ENCODE data around the gene CACNA1D. TPM values are rescaled to one million over a fixed set of nuclear protein-coding genes. Genes with fewer than 3 reads are reported as not detected.

CACNA1D gene
- polyA plus RNA-seq, 1 donor (not counting 4 experiments of a cell fraction or from before 2014, with no cell fraction given), result 0.20 TPM

DNA sequence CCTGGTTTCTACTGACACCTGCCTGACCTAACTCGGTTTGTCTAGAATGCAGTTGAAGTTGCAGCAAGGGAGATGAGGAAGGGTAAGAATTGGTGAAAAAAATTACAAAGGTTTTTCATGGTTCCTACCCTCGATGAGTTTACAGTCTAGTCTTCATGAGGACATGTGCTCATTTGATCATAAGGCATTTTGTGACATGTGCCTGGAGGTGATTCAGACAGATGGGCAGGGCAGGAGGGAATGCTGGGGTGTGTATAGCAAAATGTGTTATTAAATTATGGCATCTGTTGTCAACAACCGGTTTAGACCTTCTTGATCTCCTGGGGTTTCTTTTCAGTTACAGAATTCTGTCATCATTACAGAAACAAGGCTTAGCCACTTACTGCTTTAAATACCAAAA is 101.2 kb downstream of the CACNA1D start:
- Histone ChIP-seq H4K20me1 (ENCODE audit: control insufficient read depth, extremely low read depth, insufficient read depth, low read length) (no peaks in the 10 kb centered on the region), H3K9me1 (ENCODE audit: control insufficient read depth, extremely low read depth, insufficient read depth, low read length) (no peaks in the 10 kb centered on the region), H3K27ac (ENCODE audit: control insufficient read depth, insufficient read depth, low read length) (no peak overlapping the region), H3K4me1 (ENCODE audit: control insufficient read depth, extremely low read depth, insufficient read depth, low read length) (no peaks in the 10 kb centered on the region), H3K4me2 (ENCODE audit: control insufficient read depth, extremely low read depth, insufficient read depth, low read depth, low read length) (no peak overlapping the region), H3K9me3 (ENCODE audit: control insufficient read depth, low read depth, low read length) (no peaks in the 10 kb centered on the region), H3K36me3 (ENCODE audit: control insufficient read depth in 2 of 2, extremely low read depth in 1 of 2, insufficient read depth in 2 of 2, low read length in 2 of 2) (no peaks in the 10 kb centered on the region), H2AFZ (ENCODE audit: control insufficient read depth, low read length) (no peak overlapping the region), H3K9ac (ENCODE audit: control insufficient read depth, extremely low read depth, insufficient read depth, low read length) (no peak overlapping the region), H3K79me2 (ENCODE audit: control insufficient read depth, insufficient read depth, low read length) (no peaks in the 10 kb centered on the region), H3K27me3 (ENCODE audit: control insufficient read depth, extremely low read depth, insufficient read depth, low read length) (no peaks in the 10 kb centered on the region), H3K4me3 (ENCODE audit: control insufficient read depth in 2 of 3, extremely low read depth in 1 of 3, insufficient read depth in 2 of 3, low read depth in 1 of 3, low read length in 3 of 3) (no peak overlapping the region)
- DNase-seq (ENCODE audit: low read depth, low spot score) (no peak), FAIRE-seq (no peak)
- TF ChIP-seq, protein P1, sequence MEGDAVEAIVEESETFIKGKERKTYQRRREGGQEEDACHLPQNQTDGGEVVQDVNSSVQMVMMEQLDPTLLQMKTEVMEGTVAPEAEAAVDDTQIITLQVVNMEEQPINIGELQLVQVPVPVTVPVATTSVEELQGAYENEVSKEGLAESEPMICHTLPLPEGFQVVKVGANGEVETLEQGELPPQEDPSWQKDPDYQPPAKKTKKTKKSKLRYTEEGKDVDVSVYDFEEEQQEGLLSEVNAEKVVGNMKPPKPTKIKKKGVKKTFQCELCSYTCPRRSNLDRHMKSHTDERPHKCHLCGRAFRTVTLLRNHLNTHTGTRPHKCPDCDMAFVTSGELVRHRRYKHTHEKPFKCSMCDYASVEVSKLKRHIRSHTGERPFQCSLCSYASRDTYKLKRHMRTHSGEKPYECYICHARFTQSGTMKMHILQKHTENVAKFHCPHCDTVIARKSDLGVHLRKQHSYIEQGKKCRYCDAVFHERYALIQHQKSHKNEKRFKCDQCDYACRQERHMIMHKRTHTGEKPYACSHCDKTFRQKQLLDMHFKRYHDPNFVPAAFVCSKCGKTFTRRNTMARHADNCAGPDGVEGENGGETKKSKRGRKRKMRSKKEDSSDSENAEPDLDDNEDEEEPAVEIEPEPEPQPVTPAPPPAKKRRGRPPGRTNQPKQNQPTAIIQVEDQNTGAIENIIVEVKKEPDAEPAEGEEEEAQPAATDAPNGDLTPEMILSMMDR (optimal IDR thresholded peaks at IDR 0.05 in 1 of 3, IDR thresholded peaks at IDR 0.05 in 1 of 3, conservative IDR thresholded peaks at IDR 0.05 in 1 of 3; ENCODE audit: extremely low read depth in 1 of 3, insufficient read depth in 2 of 3, low read length in 3 of 3), result no peak
- TF ChIP-seq EZH2 (IDR thresholded peaks at IDR 0.05; ENCODE audit: low read length), result no peak
- dilution Hi-C loops (cut with MboI; ENCODE audit: extremely low pct_ligation_motif_present, low sequenced_read_pairs), result no loop called here

DNA sequence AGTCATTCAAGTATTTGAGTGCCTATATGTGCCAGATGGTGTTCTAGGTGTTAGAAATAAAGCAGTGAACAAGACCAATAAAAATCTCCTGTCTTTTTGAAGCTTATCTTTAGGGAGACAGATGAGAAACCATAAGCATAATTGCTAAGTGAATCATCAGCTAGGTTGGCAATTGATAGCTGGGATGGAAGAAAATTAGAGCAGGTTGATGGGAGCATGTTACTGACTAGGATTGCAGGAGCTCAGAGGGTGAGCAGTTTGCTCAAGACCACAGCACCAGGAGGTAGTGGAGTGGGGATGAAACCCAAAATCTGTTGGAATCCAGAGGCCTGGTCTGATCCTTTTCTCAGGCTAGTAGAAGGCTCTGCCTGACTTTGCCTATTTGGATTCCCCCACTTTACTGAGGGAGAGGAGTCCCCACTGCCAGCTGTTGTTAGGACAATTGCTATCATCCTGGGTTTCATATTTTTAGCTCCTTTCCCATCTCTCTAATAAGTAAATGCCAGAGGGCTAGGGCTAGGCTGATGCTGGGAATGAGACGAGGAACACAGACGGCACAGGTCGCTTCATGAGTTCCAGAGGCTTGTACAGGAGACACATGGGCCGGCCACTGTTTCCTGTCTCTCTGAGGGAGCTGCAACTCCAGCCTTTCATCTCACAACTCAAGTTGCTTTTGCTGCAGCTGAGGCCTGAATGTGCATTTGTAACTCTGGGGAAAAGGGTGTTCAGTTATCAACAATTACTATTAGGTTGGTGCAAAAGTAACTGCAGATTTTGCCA is 102.9 kb downstream of the CACNA1D start:
- dilution Hi-C loops (cut with MboI; ENCODE audit: extremely low pct_ligation_motif_present, low sequenced_read_pairs), result no loop called here
- TF ChIP-seq, protein P1 (optimal IDR thresholded peaks at IDR 0.05 in 1 of 3, IDR thresholded peaks at IDR 0.05 in 1 of 3, conservative IDR thresholded peaks at IDR 0.05 in 1 of 3; ENCODE audit: extremely low read depth in 1 of 3, insufficient read depth in 2 of 3, low read length in 3 of 3), result no peak
- no peak for TF ChIP-seq EZH2 (IDR thresholded peaks at IDR 0.05; ENCODE audit: low read length)
- H3K4me1 ChIP-seq (ENCODE audit: control insufficient read depth, extremely low read depth, insufficient read depth, low read length), result no peaks in the 10 kb centered on the region
- DNase-seq (ENCODE audit: low read depth, low spot score) (no peak), FAIRE-seq (no peak)
- H3K9ac ChIP-seq (ENCODE audit: control insufficient read depth, extremely low read depth, insufficient read depth, low read length), result no peak overlapping the region
- H2AFZ ChIP-seq (ENCODE audit: control insufficient read depth, low read length), result no peak overlapping the region
- no peaks in the 10 kb centered on the region for H3K27me3 ChIP-seq (ENCODE audit: control insufficient read depth, extremely low read depth, insufficient read depth, low read length)
- H3K4me2 ChIP-seq (ENCODE audit: control insufficient read depth, extremely low read depth, insufficient read depth, low read depth, low read length), result no peak overlapping the region
- H3K36me3 ChIP-seq (ENCODE audit: control insufficient read depth in 2 of 2, extremely low read depth in 1 of 2, insufficient read depth in 2 of 2, low read length in 2 of 2), result no peaks in the 10 kb centered on the region
- no peaks in the 10 kb centered on the region for H3K9me1 ChIP-seq (ENCODE audit: control insufficient read depth, extremely low read depth, insufficient read depth, low read length)
- no peak overlapping the region for H3K27ac ChIP-seq (ENCODE audit: control insufficient read depth, insufficient read depth, low read length)
- H3K4me3 ChIP-seq (ENCODE audit: control insufficient read depth in 2 of 3, extremely low read depth in 1 of 3, insufficient read depth in 2 of 3, low read depth in 1 of 3, low read length in 3 of 3), result no peak overlapping the region
- no peaks in the 10 kb centered on the region for H3K9me3 ChIP-seq (ENCODE audit: control insufficient read depth, low read depth, low read length)
- no peaks in the 10 kb centered on the region for H3K79me2 ChIP-seq (ENCODE audit: control insufficient read depth, insufficient read depth, low read length)
- no peaks in the 10 kb centered on the region for H4K20me1 ChIP-seq (ENCODE audit: control insufficient read depth, extremely low read depth, insufficient read depth, low read length)
